ENCODE results near the gene ECE2.
"Not testable (repeated sequence)": the region's sequence is repeated elsewhere in the genome, so short reads cannot be mapped to it uniquely, and the experiment has no call there.

ECE2 gene

DNA sequence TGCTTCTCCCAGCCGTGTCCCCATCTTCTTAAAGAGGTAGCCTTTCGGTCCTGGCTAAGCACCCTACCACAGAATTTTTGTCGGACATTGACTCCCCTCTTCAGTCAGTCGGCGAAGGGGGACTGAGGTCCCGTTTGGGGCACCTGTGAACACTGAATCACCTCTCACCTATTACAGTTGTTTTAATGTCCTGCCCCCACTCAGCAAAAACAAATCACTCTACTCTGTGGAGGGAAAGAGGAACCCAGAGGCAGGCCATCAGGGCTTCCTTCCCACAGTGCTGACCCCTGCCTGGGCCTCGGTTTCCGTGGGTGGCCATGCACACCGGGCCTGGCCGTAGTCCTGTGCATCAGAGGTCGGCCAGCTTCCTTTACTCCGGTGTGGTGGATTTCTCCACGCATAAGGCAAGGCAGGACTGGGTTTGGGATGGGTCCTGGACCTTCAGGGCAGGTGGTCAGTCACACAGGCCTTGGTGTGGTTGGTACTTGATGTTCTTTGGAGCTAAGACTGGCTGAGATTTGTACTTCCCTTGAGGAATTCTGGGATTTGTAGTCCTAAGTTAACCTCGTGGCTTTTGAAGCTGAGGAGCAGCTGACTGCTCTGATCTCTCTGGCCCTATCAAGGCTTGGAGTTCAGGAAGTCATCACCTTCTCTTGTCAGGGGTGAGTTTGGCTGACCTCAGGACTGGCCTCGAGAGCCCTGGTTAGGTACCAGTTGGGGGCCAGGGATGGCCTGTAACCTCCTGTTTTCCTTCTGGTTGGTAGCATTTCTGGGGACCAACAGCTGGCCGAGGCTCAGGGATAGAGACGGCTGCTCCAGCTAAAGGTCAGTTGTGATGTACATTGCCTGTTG lies 61.0 kb downstream of the ECE2 start:
- DNase-seq (ENCODE audit: low read depth): no peak

DNA sequence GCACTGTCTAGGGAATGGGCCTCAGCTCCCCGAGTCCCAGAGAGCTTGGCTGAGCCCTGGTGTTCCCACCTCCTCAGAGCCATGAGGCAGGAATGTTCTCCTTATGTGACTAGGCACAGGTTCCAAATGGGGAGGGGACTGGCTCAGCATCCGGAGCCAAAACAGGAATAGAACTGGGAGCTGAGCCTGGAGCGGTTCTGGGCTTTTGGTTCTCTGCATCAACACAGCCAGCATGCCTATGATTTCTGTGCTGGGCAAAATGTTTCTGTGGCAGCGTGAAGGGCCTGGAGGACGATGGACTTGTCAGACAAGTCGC lies 61.5 kb downstream of the ECE2 start, which contains the start of gene FAM131A:
Gene FAM131A (plus strand): TSS at position 202 of the 316 bp plus-strand sequence. CDS start 31 bp downstream, at position 233.
- no peak for DNase-seq (ENCODE audit: low read depth)

DNA sequence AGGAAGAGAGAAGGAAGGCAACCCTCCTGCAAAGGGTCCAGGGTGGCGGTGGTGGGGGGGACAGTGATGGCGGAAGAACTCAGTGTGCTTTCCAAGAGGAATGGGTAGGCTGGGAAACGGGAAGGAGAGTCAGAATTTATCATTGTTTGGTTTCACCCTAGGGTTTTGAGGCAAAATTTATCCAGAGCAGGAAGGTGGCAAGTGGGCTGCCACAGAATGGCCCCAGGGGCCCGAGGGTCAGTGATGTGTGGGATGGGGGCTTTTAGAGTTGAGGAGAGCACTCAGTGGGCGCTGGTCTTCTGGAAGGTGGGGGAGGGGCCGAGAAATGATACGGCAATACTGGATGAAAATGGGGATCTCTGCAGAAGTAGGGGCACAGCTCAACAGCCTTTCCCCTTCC lies 62.2 kb downstream of the ECE2 start:
- DNase-seq (ENCODE audit: low read depth): no peak

DNA sequence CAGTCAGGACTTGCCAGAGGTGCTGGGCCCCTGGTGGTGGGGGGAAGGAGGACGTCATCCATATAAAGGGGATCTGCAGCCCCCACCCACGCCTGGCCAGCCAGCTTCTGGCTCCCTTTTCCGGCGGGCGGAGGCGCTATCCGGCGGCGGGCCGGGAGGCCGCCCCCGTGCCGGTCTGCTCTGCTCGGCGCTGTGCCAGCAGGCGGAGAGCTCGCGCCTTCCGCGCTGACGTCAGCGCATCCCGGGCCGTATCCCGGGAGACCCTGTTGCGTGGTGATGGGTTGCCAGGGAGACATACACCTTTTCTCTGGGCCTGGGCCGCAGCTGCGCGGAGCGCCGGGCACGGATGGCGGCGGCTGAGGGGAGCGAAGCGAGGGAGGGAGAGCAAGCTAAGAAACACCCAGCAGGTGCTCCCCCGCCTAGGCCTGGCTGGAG lies 62.7 kb downstream of the ECE2 start:
- DNase-seq (ENCODE audit: low read depth): no peak

DNA sequence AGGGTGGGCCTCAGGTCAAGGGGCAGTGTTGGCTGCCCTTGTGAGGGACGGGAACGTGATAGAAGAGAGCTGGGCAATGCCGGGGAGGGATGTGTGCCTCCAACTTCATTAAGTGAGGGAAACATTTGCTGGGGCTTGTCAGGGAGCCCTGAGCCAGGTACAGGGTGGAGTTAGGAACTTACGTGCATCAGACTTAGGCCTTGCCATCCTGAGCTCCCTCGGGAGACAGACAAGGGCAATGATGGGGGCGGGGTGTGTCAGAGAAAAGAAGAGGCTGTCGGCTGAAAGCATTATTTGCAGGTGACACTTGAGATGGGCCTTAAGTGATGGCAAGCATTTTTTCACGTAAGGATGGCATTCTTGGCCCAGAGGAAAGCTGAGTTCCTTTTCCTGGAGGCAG lies 63.2 kb downstream of the ECE2 start:
- DNase-seq (ENCODE audit: low read depth): no peak

DNA sequence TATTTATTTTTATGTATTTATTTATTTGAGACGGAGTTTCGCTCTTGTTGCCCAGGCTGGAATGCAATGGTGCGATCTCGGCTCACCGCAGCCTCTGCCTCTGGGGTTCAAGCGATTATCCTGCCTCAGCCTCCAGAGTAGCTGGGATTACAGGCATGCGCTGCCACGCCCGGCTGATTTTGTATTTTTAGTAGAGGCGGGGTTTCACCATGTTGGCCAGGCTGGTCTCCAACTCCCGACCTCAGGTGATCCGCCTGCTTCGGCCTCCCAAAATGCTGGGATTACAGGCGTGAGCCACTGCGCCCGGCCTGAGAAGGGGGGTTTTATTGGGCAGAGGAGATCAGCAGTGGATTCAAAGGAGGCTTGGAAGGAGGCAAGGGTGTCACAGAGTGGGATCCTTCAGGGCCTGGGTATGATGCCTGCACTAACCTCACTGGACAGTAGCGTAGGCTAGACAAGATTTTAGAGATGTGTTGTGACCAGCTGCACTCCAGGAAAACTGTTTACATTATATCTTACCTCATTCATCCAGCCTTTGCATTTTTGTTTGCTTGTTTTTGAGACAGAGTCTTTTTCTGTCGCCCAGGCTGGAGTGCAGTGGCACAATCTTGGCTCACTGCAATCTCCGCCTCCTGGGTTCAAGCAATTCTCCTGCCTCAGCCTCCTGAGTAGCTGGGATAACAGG lies 63.8 kb downstream of the ECE2 start:
- not testable (repeated sequence) for DNase-seq (ENCODE audit: low read depth)

DNA sequence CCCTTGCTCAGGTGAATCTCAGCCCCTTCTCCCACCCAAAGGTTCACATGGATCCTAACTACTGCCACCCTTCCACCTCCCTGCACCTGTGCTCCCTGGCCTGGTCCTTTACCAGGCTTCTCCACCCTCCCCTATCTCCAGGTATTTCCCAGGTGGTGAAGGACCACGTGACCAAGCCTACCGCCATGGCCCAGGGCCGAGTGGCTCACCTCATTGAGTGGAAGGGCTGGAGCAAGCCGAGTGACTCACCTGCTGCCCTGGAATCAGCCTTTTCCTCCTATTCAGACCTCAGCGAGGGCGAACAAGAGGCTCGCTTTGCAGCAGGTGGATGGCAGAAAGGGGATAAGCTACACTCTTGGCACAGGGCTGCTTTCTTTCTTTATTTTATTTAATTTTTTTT lies 66.1 kb downstream of the ECE2 start:
- DNase-seq (ENCODE audit: low read depth): no peak

Data from activated T-cell treated with anti-CD3 and anti-CD28 coated beads for 24 hours (primary cell).